BJ (cell line): ENCODE data around the gene EGFLAM. TPM values are rescaled to one million over a fixed set of nuclear protein-coding genes. Genes with fewer than 3 reads are reported as not detected.
A peak's percentile ranks its signal among the peaks of the same experiment; 100 is the strongest.

Experiments used
- CTCF ChIA-PET: fragments of 350-600 bp; formaldehyde crosslinking; extraction: SDS; loops from one replicate; lab custom pipeline; 2021; ENCODE audit warnings: antibody characterized with exemption, inconsistent platforms; lab: Yijun Ruan, JAX
- POLR2A ChIA-PET: fragments of 300-600 bp; sonication (Branson Sonifier 250); formaldehyde crosslinking; extraction: SDS; loops from one replicate; lab custom pipeline; 2021; ENCODE audit warnings: antibody characterized with exemption; lab: Charles Lee
- DNase-seq: peaks from one replicate; pipeline ENCODE4 v3.0.0-alpha.2; 2011; ENCODE audit warnings: low read depth
- H3K27me3 ChIP-seq: 2 replicates; pipeline ENCODE4 v1.6.0; 2011; ENCODE audit warnings: low read length; ENCODE audit not compliant: control insufficient read depth, insufficient read depth
- H3K36me3 ChIP-seq: 2 replicates; pipeline ENCODE4 v1.5.1; 2011; ENCODE audit warnings: low read length; ENCODE audit not compliant: control insufficient read depth, insufficient read depth
- H3K4me3 ChIP-seq: 2 replicates; pipeline ENCODE4 v1.5.1; 2011; ENCODE audit warnings: low read depth, mild to moderate bottlenecking, control low read depth, low read length
- CTCF ChIP-seq: IDR thresholded peaks from 2 replicates; pipeline ENCODE4 v1.5.1; 2011; ENCODE audit warnings: low read depth, mild to moderate bottlenecking, control low read depth, inconsistent platforms, low read length, moderate library complexity; ENCODE audit not compliant: insufficient read depth
- polyA plus RNA-seq: library from polyadenylated mRNA; depleted of rRNA; stranded (reverse); fragments of >200 nt; gene quantifications from 2 replicates; pipeline ENCODE4 v1.2.3, GENCODE V29; 2011

The EGFLAM gene
- polyA plus RNA-seq, 1 experiment = 3.9 TPM

- POLR2A ChIA-PET = no interaction called here
These were observed 41.2 kb downstream of the EGFLAM start for GRCh38 chr5:38299585-38299984.

GRCh38 chr5:38305148-38305547 lies 46.8 kb downstream of the EGFLAM start:
- ChIA-PET POLR2A (no interaction called here), CTCF (no interaction called here)
- H3K36me3 ChIP-seq = no peaks in the 10 kb centered on the region
- TF ChIP-seq CTCF = no peak
- no peak for DNase-seq
- no peak overlapping the region for H3K4me3 ChIP-seq
- H3K27me3 ChIP-seq = no peaks in the 10 kb centered on the region

More at GRCh38 chr5:38299585-38299984, 41.2 kb downstream of the EGFLAM start:
- CTCF ChIA-PET = no interaction called here
- Histone ChIP-seq H3K4me3 (no peak overlapping the region), H3K27me3 (no peaks in the 10 kb centered on the region), H3K36me3 (no peaks in the 10 kb centered on the region)
- DNase-seq = no peak
- no peak for TF ChIP-seq CTCF

- ChIA-PET CTCF (no interaction called here), POLR2A (no interaction called here)
- H3K4me3 ChIP-seq = no peak overlapping the region
- TF ChIP-seq CTCF = no peak
- DNase-seq = no peak
- H3K36me3 ChIP-seq = no peaks in the 10 kb centered on the region
- H3K27me3 ChIP-seq = no peaks in the 10 kb centered on the region
These were observed 49.5 kb downstream of the EGFLAM start for GRCh38 chr5:38307845-38308244.

GRCh38 chr5:38316544-38317224 lies 58.3 kb downstream of the EGFLAM start:
- Histone ChIP-seq H3K36me3 (no peaks in the 10 kb centered on the region), H3K4me3 (no peak overlapping the region), H3K27me3 (no peaks in the 10 kb centered on the region)
- peak; percentile 23 for DNase-seq
- POLR2A ChIA-PET = no interaction called here
- CTCF ChIA-PET = interaction anchor here (0.7 to 0.9 kb wide), 2 partner anchors 37 to 67 kb away, joined by 3 read pairs; no protein-coding TSS in a partner anchor
- no peak for TF ChIP-seq CTCF

- no peaks in the 10 kb centered on the region for H3K36me3 ChIP-seq
- DNase-seq = no peak
- H3K4me3 ChIP-seq = no peak overlapping the region
- ChIA-PET CTCF (interaction anchor here (0.9 kb wide), 1 partner anchor 36 kb away, joined by 3 read pairs; no protein-coding TSS in a partner anchor), POLR2A (interaction anchor here (0.6 kb wide), 1 partner anchor 19 kb away, joined by 3 read pairs; no protein-coding TSS in a partner anchor)
- TF ChIP-seq CTCF = no peak
- peaks cover 2% of the 10 kb centered on the region; the same call in 1 of the 2 replicates for H3K27me3 ChIP-seq
These were observed 59.5 kb downstream of the EGFLAM start for GRCh38 chr5:38317868-38318267.
